NCI-H146 (cell line): ENCODE data around the gene TMIGD1.

Experiments
- DNase-seq: peaks from one replicate; lab custom pipeline; 2025; lab: John Stamatoyannopoulos, UW

The TMIGD1 gene, protein sequence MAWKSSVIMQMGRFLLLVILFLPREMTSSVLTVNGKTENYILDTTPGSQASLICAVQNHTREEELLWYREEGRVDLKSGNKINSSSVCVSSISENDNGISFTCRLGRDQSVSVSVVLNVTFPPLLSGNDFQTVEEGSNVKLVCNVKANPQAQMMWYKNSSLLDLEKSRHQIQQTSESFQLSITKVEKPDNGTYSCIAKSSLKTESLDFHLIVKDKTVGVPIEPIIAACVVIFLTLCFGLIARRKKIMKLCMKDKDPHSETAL

DNA sequence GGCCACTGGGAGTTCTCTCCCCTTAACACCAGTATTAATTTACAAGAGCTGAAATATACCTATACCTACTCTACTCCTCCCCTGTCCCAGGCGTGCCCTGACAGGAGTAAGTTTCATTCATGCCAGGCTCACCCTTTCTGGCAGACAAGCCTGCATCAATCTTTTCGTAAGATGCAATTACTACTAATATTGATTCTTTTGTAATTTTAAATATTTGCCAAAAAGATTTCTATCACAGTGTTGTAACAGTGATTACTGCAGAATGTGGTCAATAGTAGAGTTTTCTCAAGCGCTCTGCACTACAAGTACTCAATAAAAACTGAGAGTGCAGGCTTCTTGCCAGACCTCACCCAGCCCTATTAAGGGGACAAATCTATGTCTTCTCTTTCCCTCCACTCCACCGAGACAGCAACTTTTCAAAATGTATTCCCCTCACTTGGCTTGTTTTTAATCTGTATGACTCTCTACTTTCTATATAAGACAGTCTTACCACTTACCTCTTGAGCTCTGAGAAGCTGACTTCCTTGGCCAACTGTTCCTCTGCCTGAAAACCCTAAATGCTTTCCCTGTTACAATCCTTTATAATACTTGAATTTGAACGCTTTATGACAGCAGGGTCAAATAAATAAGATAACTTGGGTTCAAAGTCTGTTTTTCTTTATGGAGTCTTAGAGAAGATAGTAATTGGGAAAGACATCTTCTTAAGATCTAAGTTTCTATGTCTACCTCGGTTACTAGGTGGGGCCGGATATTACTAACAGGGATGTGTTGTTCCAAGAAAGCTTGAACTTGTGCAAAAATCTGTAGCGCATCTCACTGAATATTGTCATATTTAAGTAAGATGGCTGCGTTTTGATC, at the start of gene TMIGD1:
Gene TMIGD1 (minus strand): TSS at position 555 of the 858 bp plus-strand sequence. CDS start 1,924 bp downstream, outside the sequence.
- DNase-seq = no peak

DNA sequence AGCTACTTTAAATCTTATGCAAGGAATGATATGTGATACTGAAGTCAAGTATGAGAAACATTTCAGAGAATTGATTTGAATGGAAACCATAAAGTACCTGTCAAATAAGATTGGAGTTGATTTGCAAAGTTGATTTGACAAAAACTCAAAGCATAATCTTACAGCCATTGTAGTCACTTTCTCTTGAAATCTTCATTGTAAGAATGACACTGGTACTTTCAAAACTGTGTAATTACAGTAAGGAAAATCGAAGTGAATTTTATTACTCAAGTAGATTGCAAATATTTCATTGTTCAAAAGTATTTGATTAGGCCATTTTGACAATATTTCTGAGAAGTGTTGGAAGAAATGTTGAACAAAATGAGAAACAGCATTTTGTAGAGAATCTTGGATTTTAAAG, 48.5 kb upstream of the TMIGD1 start:
- no peak for DNase-seq

- no peak for DNase-seq
Measured at GRCh38 chr17:30381340-30381659, 47.4 kb upstream of the TMIGD1 start.

DNA sequence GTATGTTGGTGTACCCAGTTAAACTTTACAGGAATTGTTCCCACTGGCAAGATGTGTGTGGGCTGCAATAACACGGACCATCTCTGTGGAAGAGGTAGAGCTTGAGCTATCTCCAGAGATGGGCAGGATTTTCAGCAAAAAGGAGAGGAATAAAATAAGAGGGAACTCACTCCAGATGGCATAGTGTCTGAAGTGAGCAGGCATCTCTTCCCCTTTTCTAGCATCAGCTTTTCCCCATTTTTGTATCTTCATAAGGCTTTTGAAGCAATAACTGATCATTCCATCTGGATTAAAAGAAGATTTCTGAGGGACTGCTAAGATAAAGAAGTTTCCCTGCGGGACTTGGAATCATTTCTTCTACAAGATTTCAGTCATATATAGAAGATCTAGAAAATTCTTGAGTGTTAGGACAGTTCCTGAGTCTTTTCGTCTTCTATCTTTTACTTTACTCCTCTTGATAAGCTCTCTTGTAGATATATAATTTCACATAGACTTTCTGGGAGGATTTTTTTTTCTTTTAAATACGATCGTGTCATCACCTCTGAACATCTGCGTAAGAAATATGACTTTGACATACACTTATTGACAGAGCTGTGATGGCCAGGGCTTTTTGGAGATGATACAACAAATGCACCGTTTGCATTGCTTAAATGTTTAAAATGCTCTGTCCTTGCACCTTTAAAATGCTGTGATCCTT, 46.9 kb upstream of the TMIGD1 start:
- DNase-seq = no peak

DNA sequence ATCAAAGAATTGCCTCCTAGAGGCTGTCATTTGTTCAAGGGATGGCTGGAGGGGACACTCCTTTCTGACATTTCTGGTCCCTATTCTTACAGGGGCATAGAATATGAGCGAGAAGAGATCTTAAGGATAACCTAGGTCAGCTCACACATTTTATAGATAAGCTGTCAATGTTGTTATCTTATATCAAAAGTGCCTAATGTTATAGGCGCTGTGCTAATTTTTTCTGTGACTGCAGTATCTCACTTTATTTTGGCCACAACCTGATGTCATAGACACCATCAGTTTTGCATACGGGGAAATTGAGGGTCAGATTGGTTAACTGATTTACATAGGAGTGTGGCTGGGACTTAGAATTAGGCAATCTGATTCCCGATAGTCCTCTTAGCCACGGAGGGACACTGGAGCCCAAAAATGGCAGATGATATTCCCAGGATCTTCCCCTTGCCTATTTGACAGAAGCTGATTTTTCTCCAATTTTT, 46.1 kb upstream of the TMIGD1 start:
- DNase-seq = no peak

GRCh38 chr17:30379303-30379902, 45.5 kb upstream of the TMIGD1 start:
- DNase-seq = peak; percentile 43

GRCh38 chr17:30378825-30379302, 45.0 kb upstream of the TMIGD1 start, which contains the start of gene CPD:
TSS of gene CPD (plus strand) at chr17:30378927. CDS start at chr17:30378981, 54 bp downstream.
- DNase-seq = peak; percentile 95

DNA sequence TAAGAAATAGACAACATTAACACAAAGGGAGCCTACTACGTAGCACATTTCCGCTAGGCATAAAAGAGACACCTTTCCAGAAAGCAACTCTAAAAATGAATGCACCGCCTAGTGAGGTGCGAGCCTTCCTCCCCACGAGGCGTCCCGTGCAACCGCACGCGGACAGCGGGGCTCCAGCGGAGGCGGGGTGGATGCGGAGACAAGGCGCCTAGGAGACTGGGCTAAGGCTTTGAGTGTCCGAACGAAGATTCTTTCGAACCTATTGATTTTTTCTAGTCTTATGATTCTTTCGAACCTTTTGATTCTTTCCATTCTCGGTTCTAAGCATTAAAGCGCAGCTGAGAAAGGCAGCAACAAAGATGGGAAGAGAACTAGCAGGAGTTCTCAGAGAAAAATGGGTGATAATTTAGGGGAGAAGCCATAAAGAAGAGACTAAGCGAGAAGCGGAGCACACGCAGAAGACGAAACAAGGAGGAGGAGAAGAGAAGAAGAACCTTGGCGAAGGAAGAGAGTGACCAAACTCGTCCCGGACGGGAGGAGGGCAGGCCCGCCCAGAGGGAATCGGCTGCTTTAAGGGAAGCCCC, 44.5 kb upstream of the TMIGD1 start:
- DNase-seq = peak; percentile 42

DNA sequence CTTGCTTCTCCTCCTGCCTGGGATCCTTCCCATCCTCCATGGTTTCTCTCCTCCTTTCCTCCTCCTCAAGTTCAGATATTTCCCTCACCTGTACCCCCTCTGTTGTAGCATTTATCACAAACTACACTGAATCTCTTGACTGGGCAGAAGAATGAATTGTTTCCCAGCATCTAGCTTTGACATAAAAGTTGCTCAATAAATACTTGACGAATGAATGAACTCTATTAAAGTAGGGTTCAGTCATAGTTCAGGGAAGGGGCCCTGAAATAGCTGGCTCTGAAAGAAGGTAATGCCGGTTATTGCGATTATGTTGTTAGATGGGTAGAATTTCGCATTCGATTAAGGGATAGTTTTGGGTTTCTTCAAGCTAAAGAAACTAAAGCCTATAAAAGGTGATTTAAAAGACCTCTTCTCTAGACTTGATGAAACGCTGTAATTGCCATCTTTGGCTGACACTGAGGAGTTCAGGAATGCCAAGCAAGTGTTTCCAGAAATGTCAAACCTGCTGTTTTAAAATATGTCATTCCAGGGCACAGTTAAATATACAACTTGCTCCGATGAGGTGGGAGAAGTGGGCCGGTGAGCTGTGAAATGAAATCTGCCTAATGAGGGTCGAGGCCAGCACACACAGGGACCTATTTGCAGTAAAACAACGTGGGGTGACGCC, 43.9 kb upstream of the TMIGD1 start:
- DNase-seq = no peak

DNA sequence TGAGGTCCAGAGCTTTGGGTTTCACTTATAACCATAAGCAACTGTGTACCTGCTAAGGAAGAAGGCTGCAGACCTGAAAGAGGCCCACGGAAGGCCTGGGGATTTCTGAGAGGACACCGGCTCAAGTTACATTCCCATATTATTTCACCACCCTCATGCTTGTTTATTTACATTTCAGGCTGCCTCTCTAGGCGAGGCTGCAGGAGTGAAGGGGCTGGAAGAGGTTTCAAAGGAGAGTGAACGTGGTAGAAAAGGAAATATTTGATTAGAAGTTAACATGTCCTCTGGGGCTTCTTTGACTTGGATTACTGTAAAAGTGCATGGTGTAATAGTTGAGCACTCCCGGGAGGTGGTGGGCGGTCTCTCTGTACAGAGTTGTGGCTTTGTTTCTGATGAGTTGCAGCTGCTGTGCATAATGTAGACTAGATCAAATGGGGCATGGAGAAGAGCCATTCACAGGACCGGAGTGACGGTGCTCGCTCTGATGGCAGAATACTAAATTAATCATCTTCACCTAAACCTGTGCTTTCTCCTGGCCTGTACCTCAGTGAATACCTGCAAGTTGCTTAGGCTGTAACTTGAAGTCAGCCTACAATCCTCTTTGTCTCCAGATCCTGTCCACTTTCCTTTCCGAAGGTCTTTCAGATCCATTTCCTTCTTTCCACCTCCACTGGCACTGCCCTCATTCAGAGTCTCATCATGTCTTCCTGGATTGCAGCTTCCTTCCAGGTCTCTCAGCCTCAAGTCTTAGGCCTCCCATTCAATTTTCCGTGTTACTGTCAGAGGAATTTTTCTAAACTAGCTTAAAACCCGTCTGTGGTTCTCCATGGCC, 43.0 kb upstream of the TMIGD1 start:
- DNase-seq = peak; percentile 76

- DNase-seq = no peak
Measured at GRCh38 chr17:30375661-30376060, 41.8 kb upstream of the TMIGD1 start.

- no peak for DNase-seq
Measured at GRCh38 chr17:30372755-30373154, 38.9 kb upstream of the TMIGD1 start.

- no peak for DNase-seq
Measured at GRCh38 chr17:30369995-30370394, 36.1 kb upstream of the TMIGD1 start.

GRCh38 chr17:30368912-30369720, 35.3 kb upstream of the TMIGD1 start:
- peak; percentile 51 for DNase-seq

DNA sequence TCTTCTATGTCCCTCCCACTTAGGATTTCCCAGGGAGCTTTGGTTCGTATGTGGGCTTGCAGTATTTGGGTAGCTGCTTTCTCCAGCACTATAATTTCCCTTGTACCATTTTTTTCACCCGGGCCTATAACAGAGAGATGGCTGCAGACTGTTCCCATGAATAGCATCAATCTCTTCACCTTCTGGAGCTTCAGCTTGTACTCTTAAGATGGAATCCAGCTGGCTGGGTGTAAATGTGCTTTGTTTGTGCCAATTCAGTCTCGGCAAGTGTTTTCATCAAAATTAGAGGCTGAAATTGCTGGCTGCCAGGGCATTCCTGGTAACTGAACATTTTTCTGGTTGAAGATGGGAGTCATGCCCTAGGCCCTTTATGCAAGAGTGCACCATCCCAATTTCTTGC, 32.7 kb upstream of the TMIGD1 start:
- no peak for DNase-seq

GRCh38 chr17:30363715-30364202, 29.9 kb upstream of the TMIGD1 start:
- DNase-seq = no peak

- DNase-seq = no peak
Measured at GRCh38 chr17:30361766-30362279, 28.0 kb upstream of the TMIGD1 start.

- no peak for DNase-seq
Measured at GRCh38 chr17:30360086-30360808, 26.4 kb upstream of the TMIGD1 start.
